SIG-M5 treated with dmso at 0.1 percent for 504 hours (cell line): ENCODE data around the gene FUT4.
"Not testable (repeated sequence)": the region's sequence is repeated elsewhere in the genome, so short reads cannot be mapped to it uniquely, and the experiment has no call there.

Experiments used
- DNase-seq: peaks from one replicate; lab custom pipeline; 2025; ENCODE audit not compliant: unreplicated experiment; lab: John Stamatoyannopoulos, UW

Gene FUT4

GRCh38 chr11:94563848-94564467, 20.2 kb downstream of the FUT4 start:
- DNase-seq, result no peak

- DNase-seq, result no peak
Observed at GRCh38 chr11:94567181-94567670, 23.5 kb downstream of the FUT4 start, which contains the start of gene PIWIL4. TSS of gene PIWIL4 (plus strand) at chr11:94567368. CDS start at chr11:94567519, 151 bp downstream.

- no peak for DNase-seq
Observed at GRCh38 chr11:94568200-94568599, 24.5 kb downstream of the FUT4 start.

GRCh38 chr11:94568717-94569116, 25.0 kb downstream of the FUT4 start:
- no peak for DNase-seq

GRCh38 chr11:94572975-94573374, 29.3 kb downstream of the FUT4 start:
- DNase-seq, result not testable (repeated sequence)

GRCh38 chr11:94574193-94574961, 30.7 kb downstream of the FUT4 start:
- DNase-seq, result peak; percentile 97

GRCh38 chr11:94576306-94576705, 32.6 kb downstream of the FUT4 start:
- peak; percentile 40 for DNase-seq

- DNase-seq, result no peak
Observed at GRCh38 chr11:94577841-94578240, 34.1 kb downstream of the FUT4 start.

- peak; percentile 70 for DNase-seq
Observed at GRCh38 chr11:94581926-94582325, 38.2 kb downstream of the FUT4 start.

- no peak for DNase-seq
Observed at GRCh38 chr11:94583213-94583865, 39.6 kb downstream of the FUT4 start.

GRCh38 chr11:94583866-94584500, 40.3 kb downstream of the FUT4 start:
- DNase-seq, result peak; percentile 39

GRCh38 chr11:94584978-94585377, 41.3 kb downstream of the FUT4 start:
- DNase-seq, result no peak

GRCh38 chr11:94585399-94585798, 41.7 kb downstream of the FUT4 start:
- no peak for DNase-seq

GRCh38 chr11:94586546-94586945, 42.8 kb downstream of the FUT4 start:
- no peak for DNase-seq

- DNase-seq, result no peak
Observed at GRCh38 chr11:94586978-94587377, 43.3 kb downstream of the FUT4 start.

- DNase-seq, result no peak
Observed at GRCh38 chr11:94588366-94588942, 44.7 kb downstream of the FUT4 start.

GRCh38 chr11:94590352-94591041, 46.8 kb downstream of the FUT4 start:
- no peak for DNase-seq

GRCh38 chr11:94593030-94593429, 49.3 kb downstream of the FUT4 start:
- DNase-seq, result no peak

- no peak for DNase-seq
Observed at GRCh38 chr11:94595076-94595475, 51.4 kb downstream of the FUT4 start.

- no peak for DNase-seq
Observed at GRCh38 chr11:94597896-94598295, 54.2 kb downstream of the FUT4 start.
